Measurements from ENCODE around the gene PRLH.

Gene PRLH

GRCh38 chr2:237596520-237597195 lies 30.3 kb downstream of the PRLH start:
- Histone ChIP-seq H3K36me3 (ENCODE audit: insufficient read depth, low read length) (no peaks in the 10 kb centered on the region), H3K27ac (no peak overlapping the region), H3K4me3 (no peak overlapping the region), H3K9ac (ENCODE audit: insufficient read length) (no peak overlapping the region), H3K9me3 (ENCODE audit: low read depth, low read length) (no peaks in the 10 kb centered on the region)
- TF ChIP-seq FOXP2 (optimal IDR thresholded peaks at IDR 0.05; ENCODE audit: control extremely low read depth, extremely low read length, insufficient read depth) (no peak), EZH2 (IDR thresholded peaks at IDR 0.05) (no peak), POLR2AphosphoS5 (IDR thresholded peaks at IDR 0.05; ENCODE audit: borderline replicate concordance, low read depth, low read length) (no peak)
- DNase-seq (ENCODE audit: low read depth, low spot score): no peak

GRCh38 chr2:237597196-237598145 lies 31.1 kb downstream of the PRLH start:
- no peak for DNase-seq (ENCODE audit: low read depth, low spot score)
- no peaks in the 10 kb centered on the region for H3K9me3 ChIP-seq (ENCODE audit: low read depth, low read length)
- H3K36me3 ChIP-seq (ENCODE audit: insufficient read depth, low read length): no peaks in the 10 kb centered on the region
- no peak overlapping the region for H3K27ac ChIP-seq
- TF ChIP-seq FOXP2 (optimal IDR thresholded peaks at IDR 0.05; ENCODE audit: control extremely low read depth, extremely low read length, insufficient read depth): no peak
- no peak for TF ChIP-seq EZH2 (IDR thresholded peaks at IDR 0.05)
- TF ChIP-seq POLR2AphosphoS5 (IDR thresholded peaks at IDR 0.05; ENCODE audit: borderline replicate concordance, low read depth, low read length): no peak
- no peak overlapping the region for H3K4me3 ChIP-seq
- H3K9ac ChIP-seq (ENCODE audit: insufficient read length): no peak overlapping the region

DNA sequence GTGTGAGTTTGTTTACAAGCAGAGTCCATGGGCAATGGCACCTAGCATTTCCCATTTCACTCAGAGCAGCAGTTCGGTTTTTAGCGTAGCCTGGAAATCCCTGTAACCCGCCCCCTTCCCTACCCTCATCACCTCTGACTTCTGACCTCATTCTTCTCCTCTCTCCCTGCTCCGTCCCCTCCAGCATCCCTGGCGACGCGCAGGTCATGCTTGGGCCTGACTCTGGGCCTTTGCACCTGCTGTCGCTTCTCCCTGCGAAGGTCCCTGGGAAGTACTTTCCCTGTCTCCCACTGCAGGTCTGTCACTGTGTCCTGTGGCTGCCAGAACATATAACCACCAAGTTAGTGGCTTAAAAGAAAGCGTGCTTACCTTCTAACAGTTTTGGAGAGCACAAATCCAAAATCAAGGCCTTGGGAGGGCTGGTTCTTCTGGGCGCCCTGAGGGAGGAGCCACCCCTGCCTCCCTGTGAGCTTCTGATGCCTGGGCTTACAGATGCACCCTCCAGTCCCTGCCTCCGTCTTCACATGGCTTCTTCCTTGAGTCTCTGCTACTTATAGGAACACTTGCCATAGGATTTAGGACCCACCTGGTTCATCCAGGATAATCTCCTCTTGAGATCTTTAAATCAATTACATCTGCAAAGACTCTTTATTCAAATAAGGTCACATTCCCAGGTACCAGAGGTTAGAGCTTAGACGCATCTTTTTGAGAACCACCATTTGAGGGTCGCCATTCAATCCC lies 32.3 kb downstream of the PRLH start:
- DNase-seq (ENCODE audit: low read depth, low spot score): no peak
- no peak overlapping the region for H3K27ac ChIP-seq
- H3K9me3 ChIP-seq (ENCODE audit: low read depth, low read length): no peaks in the 10 kb centered on the region
- TF ChIP-seq FOXP2 (optimal IDR thresholded peaks at IDR 0.05; ENCODE audit: control extremely low read depth, extremely low read length, insufficient read depth): no peak
- no peak for TF ChIP-seq EZH2 (IDR thresholded peaks at IDR 0.05)
- TF ChIP-seq POLR2AphosphoS5 (IDR thresholded peaks at IDR 0.05; ENCODE audit: borderline replicate concordance, low read depth, low read length): no peak
- H3K4me3 ChIP-seq: no peak overlapping the region
- no peak overlapping the region for H3K9ac ChIP-seq (ENCODE audit: insufficient read length)
- H3K36me3 ChIP-seq (ENCODE audit: insufficient read depth, low read length): no peaks in the 10 kb centered on the region

DNA sequence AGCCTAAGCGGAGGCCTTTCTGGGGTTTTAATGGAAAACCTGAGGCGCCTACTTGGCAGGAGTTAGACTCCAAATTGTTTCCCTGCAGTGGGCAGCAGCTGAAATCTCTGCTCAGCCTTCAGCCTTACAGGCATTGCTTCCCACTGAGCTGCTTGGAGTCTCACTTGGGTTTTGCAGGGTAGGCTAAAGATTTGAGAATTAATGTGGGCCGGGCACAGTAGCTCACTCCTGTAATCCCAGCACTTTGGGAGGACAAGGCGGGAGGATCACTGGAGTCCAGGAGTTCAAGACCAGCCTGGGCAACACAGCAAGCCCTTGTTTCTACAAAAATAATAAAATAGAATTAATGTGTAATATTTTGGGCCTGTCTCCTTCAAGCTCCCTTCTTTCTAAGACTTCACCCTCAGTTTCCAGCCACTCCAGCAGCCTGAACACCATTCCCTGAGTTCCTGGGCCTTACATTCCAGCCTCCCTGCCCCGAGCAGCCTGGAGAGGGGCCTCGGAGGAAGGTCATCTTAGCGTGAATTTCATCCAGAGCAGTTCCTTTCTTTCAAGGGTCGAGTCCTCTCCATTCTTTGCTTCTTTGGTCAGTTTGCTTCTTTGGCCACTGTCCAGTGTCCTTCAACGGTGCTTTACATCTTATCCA lies 33.2 kb downstream of the PRLH start:
- Histone ChIP-seq H3K4me3 (peak overlapping the region; percentile 61), H3K9ac (ENCODE audit: insufficient read length) (peak overlapping the region; percentile 45), H3K36me3 (ENCODE audit: insufficient read depth, low read length) (no peaks in the 10 kb centered on the region), H3K27ac (no peak overlapping the region), H3K9me3 (ENCODE audit: low read depth, low read length) (no peaks in the 10 kb centered on the region)
- TF ChIP-seq POLR2AphosphoS5 (IDR thresholded peaks at IDR 0.05; ENCODE audit: borderline replicate concordance, low read depth, low read length) (no peak), FOXP2 (optimal IDR thresholded peaks at IDR 0.05; ENCODE audit: control extremely low read depth, extremely low read length, insufficient read depth) (no peak), EZH2 (IDR thresholded peaks at IDR 0.05) (no peak)
- no peak for DNase-seq (ENCODE audit: low read depth, low spot score)

- Histone ChIP-seq H3K9ac (ENCODE audit: insufficient read length) (peak overlapping the region; percentile 45), H3K27ac (no peak overlapping the region), H3K9me3 (ENCODE audit: low read depth, low read length) (no peaks in the 10 kb centered on the region), H3K4me3 (peak overlapping the region; percentile 61), H3K36me3 (ENCODE audit: insufficient read depth, low read length) (no peaks in the 10 kb centered on the region)
- TF ChIP-seq POLR2AphosphoS5 (IDR thresholded peaks at IDR 0.05; ENCODE audit: borderline replicate concordance, low read depth, low read length) (no peak), EZH2 (IDR thresholded peaks at IDR 0.05) (no peak), FOXP2 (optimal IDR thresholded peaks at IDR 0.05; ENCODE audit: control extremely low read depth, extremely low read length, insufficient read depth) (no peak)
- no peak for DNase-seq (ENCODE audit: low read depth, low spot score)
Observed at GRCh38 chr2:237600205-237600846, 34.0 kb downstream of the PRLH start.

DNA sequence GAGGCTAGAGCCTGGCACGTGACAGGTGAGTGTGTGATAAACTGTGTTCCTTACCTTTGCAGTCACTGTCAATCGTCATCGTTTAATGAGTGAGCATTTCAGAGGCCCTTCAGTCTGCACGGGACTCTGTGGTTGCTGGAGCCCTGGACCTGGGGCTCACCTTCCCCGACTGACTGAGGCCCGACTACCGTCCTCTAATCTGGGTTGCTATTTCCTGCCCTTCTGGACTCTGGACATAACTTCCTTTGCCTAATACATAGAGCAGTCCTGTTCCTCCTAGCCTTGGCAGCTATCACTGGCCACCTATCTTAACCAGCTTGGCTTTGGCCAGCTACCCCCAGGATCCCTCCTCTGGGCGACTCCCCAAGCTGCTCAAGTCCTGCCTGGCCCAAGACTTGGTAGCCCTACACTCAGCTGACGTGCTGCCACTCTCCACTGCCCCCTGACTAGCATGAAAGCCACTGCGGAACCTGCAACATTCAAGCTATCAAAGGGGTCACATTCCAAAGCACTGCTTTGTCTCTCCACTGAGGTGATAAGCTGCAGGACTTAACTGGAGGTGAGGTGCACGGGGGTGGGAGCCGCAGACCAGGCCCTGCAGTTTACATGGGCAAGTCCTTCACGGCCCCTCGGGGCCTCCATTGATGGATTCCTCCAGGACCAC lies 35.2 kb downstream of the PRLH start:
- H3K9me3 ChIP-seq (ENCODE audit: low read depth, low read length): no peaks in the 10 kb centered on the region
- H3K9ac ChIP-seq (ENCODE audit: insufficient read length): no peak overlapping the region
- no peak for DNase-seq (ENCODE audit: low read depth, low spot score)
- H3K4me3 ChIP-seq: no peak overlapping the region
- no peak overlapping the region for H3K27ac ChIP-seq
- H3K36me3 ChIP-seq (ENCODE audit: insufficient read depth, low read length): no peaks in the 10 kb centered on the region
- TF ChIP-seq FOXP2 (optimal IDR thresholded peaks at IDR 0.05; ENCODE audit: control extremely low read depth, extremely low read length, insufficient read depth): no peak
- TF ChIP-seq EZH2 (IDR thresholded peaks at IDR 0.05): no peak
- TF ChIP-seq POLR2AphosphoS5 (IDR thresholded peaks at IDR 0.05; ENCODE audit: borderline replicate concordance, low read depth, low read length): no peak

DNA sequence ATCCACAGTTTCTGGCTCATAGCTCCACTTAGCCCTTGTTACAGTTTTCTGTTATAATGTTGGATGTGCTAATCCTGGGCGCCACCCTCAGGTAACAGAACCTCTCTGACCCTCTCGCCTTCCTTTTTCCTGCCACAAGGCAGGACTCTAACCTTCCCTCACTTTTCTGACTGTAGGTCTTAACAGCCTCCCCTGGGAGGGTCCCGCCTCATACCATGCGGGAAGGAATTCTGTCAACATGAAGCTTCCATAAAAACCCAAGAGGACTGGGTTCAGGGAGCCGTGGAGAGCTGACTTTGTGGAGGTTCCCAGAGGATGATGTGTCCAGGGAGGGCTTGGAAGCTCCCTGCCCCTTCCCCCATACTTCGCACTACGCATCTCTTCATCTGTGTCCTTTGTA lies 36.0 kb downstream of the PRLH start:
- Histone ChIP-seq H3K4me3 (no peak overlapping the region), H3K36me3 (ENCODE audit: insufficient read depth, low read length) (no peaks in the 10 kb centered on the region), H3K9ac (ENCODE audit: insufficient read length) (no peak overlapping the region), H3K27ac (no peak overlapping the region), H3K9me3 (ENCODE audit: low read depth, low read length) (no peaks in the 10 kb centered on the region)
- no peak for TF ChIP-seq FOXP2 (optimal IDR thresholded peaks at IDR 0.05; ENCODE audit: control extremely low read depth, extremely low read length, insufficient read depth)
- no peak for TF ChIP-seq EZH2 (IDR thresholded peaks at IDR 0.05)
- TF ChIP-seq POLR2AphosphoS5 (IDR thresholded peaks at IDR 0.05; ENCODE audit: borderline replicate concordance, low read depth, low read length): no peak
- no peak for DNase-seq (ENCODE audit: low read depth, low spot score)
